ENCODE results near the gene DHRSX.
"Not testable (repeated sequence)": the region's sequence is repeated elsewhere in the genome, so short reads cannot be mapped to it uniquely, and the experiment has no call there.

The DHRSX gene

GRCh38 chrX:2351321-2351720 lies 149.5 kb downstream of the DHRSX start:
- DNase-seq (ENCODE audit: low spot score), result no peak

GRCh38 chrX:2350703-2351102 lies 150.1 kb downstream of the DHRSX start:
- DNase-seq (ENCODE audit: low spot score), result not testable (repeated sequence)

- DNase-seq (ENCODE audit: low spot score), result not testable (repeated sequence)
Measured at GRCh38 chrX:2350036-2350435, 150.7 kb downstream of the DHRSX start.

GRCh38 chrX:2348211-2348610 lies 152.6 kb downstream of the DHRSX start:
- no peak for DNase-seq (ENCODE audit: low spot score)

GRCh38 chrX:2346158-2346557 lies 154.6 kb downstream of the DHRSX start:
- DNase-seq (ENCODE audit: low spot score), result no peak

- DNase-seq (ENCODE audit: low spot score), result no peak
Measured at GRCh38 chrX:2345562-2345961, 155.2 kb downstream of the DHRSX start.

- no peak for DNase-seq (ENCODE audit: low spot score)
Measured at GRCh38 chrX:2343413-2343812, 157.4 kb downstream of the DHRSX start.

GRCh38 chrX:2342874-2343273 lies 157.9 kb downstream of the DHRSX start:
- DNase-seq (ENCODE audit: low spot score), result no peak

- no peak for DNase-seq (ENCODE audit: low spot score)
Measured at GRCh38 chrX:2342281-2342688, 158.5 kb downstream of the DHRSX start.

- DNase-seq (ENCODE audit: low spot score), result no peak
Measured at GRCh38 chrX:2340991-2341390, 159.8 kb downstream of the DHRSX start.

GRCh38 chrX:2336181-2336580 lies 164.6 kb downstream of the DHRSX start:
- no peak for DNase-seq (ENCODE audit: low spot score)

GRCh38 chrX:2334237-2334636 lies 166.5 kb downstream of the DHRSX start:
- no peak for DNase-seq (ENCODE audit: low spot score)

GRCh38 chrX:2332252-2332651 lies 168.5 kb downstream of the DHRSX start:
- no peak for DNase-seq (ENCODE audit: low spot score)

- no peak for DNase-seq (ENCODE audit: low spot score)
Measured at GRCh38 chrX:2330910-2331309, 169.9 kb downstream of the DHRSX start.

GRCh38 chrX:2330487-2330886 lies 170.3 kb downstream of the DHRSX start:
- DNase-seq (ENCODE audit: low spot score), result no peak

- DNase-seq (ENCODE audit: low spot score), result peak; percentile 44
Measured at GRCh38 chrX:2327423-2327822, 173.4 kb downstream of the DHRSX start.

- no peak for DNase-seq (ENCODE audit: low spot score)
Measured at GRCh38 chrX:2325076-2325784, 175.5 kb downstream of the DHRSX start.

- no peak for DNase-seq (ENCODE audit: low spot score)
Measured at GRCh38 chrX:2324151-2324550, 176.6 kb downstream of the DHRSX start.

- no peak for DNase-seq (ENCODE audit: low spot score)
Measured at GRCh38 chrX:2321411-2321810, 179.4 kb downstream of the DHRSX start.

GRCh38 chrX:2320580-2321327 lies 180.0 kb downstream of the DHRSX start:
- DNase-seq (ENCODE audit: low spot score), result no peak

GRCh38 chrX:2320089-2320488 lies 180.7 kb downstream of the DHRSX start:
- no peak for DNase-seq (ENCODE audit: low spot score)

- DNase-seq (ENCODE audit: low spot score), result no peak
Measured at GRCh38 chrX:2318371-2318770, 182.4 kb downstream of the DHRSX start.

GRCh38 chrX:2317527-2318055 lies 183.2 kb downstream of the DHRSX start:
- no peak for DNase-seq (ENCODE audit: low spot score)
